GM12878 (cell line): ENCODE data around the gene GAB3. TPM values are rescaled to one million over a fixed set of nuclear protein-coding genes. Genes with fewer than 3 reads are reported as not detected.
"Not testable (repeated sequence)": the region's sequence is repeated elsewhere in the genome, so short reads cannot be mapped to it uniquely, and the experiment has no call there.

Experiments used
- ATAC-seq: fragments of 200-7000 bp; cut with Tn5 transposase; 3 replicates; pipeline ENCODE4 v1.9.1; 2020; ENCODE audit warnings: mild to moderate bottlenecking, moderate library complexity
- BruUV-seq: library from RNA; stranded (reverse); fragments of 400-500 nt; replicated peaks from 2 replicates; lab custom pipeline; 2021; lab: Mats Ljungman, UMichigan
- CTCF ChIA-PET: fragments of 300-600 bp; sonication (Branson Sonifier 250); formaldehyde crosslinking; extraction: SDS; loops from one replicate; lab custom pipeline; 2021; ENCODE audit warnings: inconsistent platforms; lab: Yijun Ruan, JAX
- POLR2A ChIA-PET: fragments of 350-600 bp; formaldehyde crosslinking; extraction: SDS; loops from one replicate; lab custom pipeline; 2021; ENCODE audit warnings: inconsistent platforms; lab: Charles Lee
- RAD21 ChIA-PET: fragments of 300-600 bp; sonication (Branson Sonifier 250); formaldehyde crosslinking; loops from one replicate; lab custom pipeline; 2023; ENCODE audit warnings: antibody characterized with exemption; ENCODE audit not compliant: unreplicated experiment; lab: Charles Lee
- SMC1A ChIA-PET: fragments of 300-600 bp; sonication (Branson Sonifier 250); formaldehyde crosslinking; loops from one replicate; lab custom pipeline; 2023; ENCODE audit not compliant: unreplicated experiment, uncharacterized antibody; lab: Charles Lee
- DNase-seq: peaks from one replicate; pipeline ENCODE4 v3.0.0-alpha.2; 2011; ENCODE audit warnings: low read depth, low spot score
- FAIRE-seq: peaks from 3 replicates; lab custom pipeline; 2011; peaks lifted over from hg19 to GRCh38; lab: Jason Lieb, UNC
- H2AFZ ChIP-seq: 2 replicates; pipeline ENCODE4 v1.6.0; 2011; ENCODE audit warnings: low read depth, low read length, control low read depth; ENCODE audit not compliant: control insufficient read depth
- H3K27ac ChIP-seq: 2 replicates; pipeline ENCODE4 v1.5.1; 2011; ENCODE audit warnings: control low read depth; ENCODE audit not compliant: control insufficient read depth, insufficient read depth
- H3K27me3 ChIP-seq, 2 experiments: replicated peaks in 1 of 2; 2 replicates each; pipeline versions ENCODE4 v1.6.0 to v1.6.1; 2011; ENCODE audit warnings: low read length in 1 of 2; ENCODE audit not compliant: control insufficient read depth in 2 of 2, insufficient read depth in 2 of 2
- H3K36me3 ChIP-seq, 2 experiments: 2 replicates each; pipeline ENCODE4 v1.5.1; 2011; ENCODE audit warnings: low read length in 1 of 2; ENCODE audit not compliant: control insufficient read depth in 2 of 2, insufficient read depth in 2 of 2
- H3K4me1 ChIP-seq: 2 replicates; pipeline ENCODE4 v1.6.1; 2011; ENCODE audit warnings: mild to moderate bottlenecking, low read length, moderate library complexity, mixed read lengths; ENCODE audit not compliant: control insufficient read depth, insufficient read depth
- H3K4me2 ChIP-seq: 2 replicates; pipeline ENCODE4 v1.6.0; 2011; ENCODE audit warnings: control low read depth; ENCODE audit not compliant: control insufficient read depth, insufficient read depth
- H3K4me3 ChIP-seq: fragments of 200-600 bp; sonication (generic); 2 replicates; pipeline ENCODE4 v1.5.1; 2016
- H3K79me2 ChIP-seq: 2 replicates; pipeline ENCODE4 v1.6.0; 2011; ENCODE audit warnings: low read length; ENCODE audit not compliant: control insufficient read depth, insufficient read depth
- H3K9ac ChIP-seq: 2 replicates; pipeline ENCODE4 v1.8.0; 2011; ENCODE audit warnings: low read length, control low read depth, mixed read lengths; ENCODE audit not compliant: control insufficient read depth, insufficient read depth
- H3K9me3 ChIP-seq: replicated peaks from 3 replicates; pipeline ENCODE4 v1.5.1; 2011; ENCODE audit warnings: mild to moderate bottlenecking, low read length; ENCODE audit not compliant: control insufficient read depth, insufficient read depth
- H4K20me1 ChIP-seq: 2 replicates; pipeline ENCODE4 v1.6.0; 2011; ENCODE audit not compliant: control insufficient read depth, insufficient read depth
- WGBS: methylation state at CpG from one replicate; pipeline ENCODE4 v1.1.6; 2016; ENCODE audit warnings: low lambda C conversion rate; ENCODE audit not compliant: insufficient replicate concordance, insufficient coverage; ENCODE audit errors: missing lambda C conversion rate; 5-methylcytosine and 5-hydroxymethylcytosine counted together
- in situ Hi-C: fragments of 300-500 bp; cut with MboI; formaldehyde crosslinking; loops from 9 replicates; pipeline ENCODE4 v1.14.3; 2018; ENCODE audit warnings: mixed read lengths
- intact Hi-C: fragments of 100-400 bp; cut with micrococcal nuclease; formaldehyde crosslinking; loops from one replicate; pipeline ENCODE4 v1.14.2; 2022; ENCODE audit not compliant: unreplicated experiment
- polyA plus RNA-seq, 11 experiments: library from polyadenylated mRNA; depleted of rRNA in 4 of 11; unstranded in 6 of 11; stranded (reverse) in 5 of 11; fragments of >200 nt; fragmentation: Nextera tagmentation in 4 of 11; fragmentation: Illumina TruSeq in 1 of 11; extraction: Ambion mirVana in 4 of 11; extraction: Trizol in 1 of 11; gene quantifications; 1 replicate in 1 of 11; 2 replicates in 10 of 11; pipeline versions ENCODE4 v1.2.1 to v1.2.3, GENCODE V29; 2011 to 2016; ENCODE audit warnings: inconsistent platforms in 2 of 11, missing spikeins in 2 of 11, low read depth in 1 of 11
- total RNA-seq, 4 experiments: library from RNA; depleted of rRNA in 3 of 4; stranded (reverse); fragments of >200 nt in 3 of 4; fragmentation: Illumina TruSeq in 1 of 4; extraction: Trizol in 1 of 4; gene quantifications; 2 replicates each; pipeline versions ENCODE4 v1.2.1 to v1.2.3, GENCODE V29; 2013 to 2021

The GAB3 gene
- total and polyA plus RNA-seq, 10 of the 15 experiments (the other 5 are each of a cell fraction or from before 2014, with no cell fraction given): 0.10 to 2.0 (median 0.85) TPM

DNA sequence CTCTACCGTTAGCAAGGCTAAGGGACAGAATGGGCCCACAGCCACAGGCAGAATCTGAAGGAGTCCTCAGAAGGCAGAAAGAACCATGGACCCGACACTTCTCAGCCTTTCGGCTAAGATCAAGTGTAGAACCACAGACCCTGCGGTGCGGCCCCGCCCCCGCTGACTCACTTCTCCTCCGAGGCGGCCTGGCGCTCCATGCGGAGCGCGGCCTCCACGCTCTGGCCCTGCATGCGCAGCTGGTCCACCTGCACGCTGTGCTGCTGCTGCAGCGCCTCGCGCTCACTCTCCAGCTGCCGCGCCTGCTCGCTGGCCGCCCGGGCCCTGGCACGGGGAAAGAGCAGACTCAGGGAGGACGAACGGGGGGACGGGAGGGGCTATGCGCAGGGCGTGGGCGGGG is 107.2 kb downstream of the GAB3 start:
- H3K27ac ChIP-seq, DNase-seq, H3K9ac ChIP-seq, H3K9me3 ChIP-seq, H3K4me2 ChIP-seq, H2AFZ ChIP-seq, in situ Hi-C loops, H4K20me1 ChIP-seq, FAIRE-seq, BruUV-seq, SMC1A ChIA-PET, H3K4me1 ChIP-seq, RAD21 ChIA-PET, CTCF ChIA-PET, intact Hi-C loops, H3K4me3 ChIP-seq, H3K36me3 ChIP-seq, H3K27me3 ChIP-seq, ATAC-seq, POLR2A ChIA-PET, H3K79me2 ChIP-seq: not testable (repeated sequence)
- WGBS: no CpG with 5 or more reads among the region's 31 CpGs

DNA sequence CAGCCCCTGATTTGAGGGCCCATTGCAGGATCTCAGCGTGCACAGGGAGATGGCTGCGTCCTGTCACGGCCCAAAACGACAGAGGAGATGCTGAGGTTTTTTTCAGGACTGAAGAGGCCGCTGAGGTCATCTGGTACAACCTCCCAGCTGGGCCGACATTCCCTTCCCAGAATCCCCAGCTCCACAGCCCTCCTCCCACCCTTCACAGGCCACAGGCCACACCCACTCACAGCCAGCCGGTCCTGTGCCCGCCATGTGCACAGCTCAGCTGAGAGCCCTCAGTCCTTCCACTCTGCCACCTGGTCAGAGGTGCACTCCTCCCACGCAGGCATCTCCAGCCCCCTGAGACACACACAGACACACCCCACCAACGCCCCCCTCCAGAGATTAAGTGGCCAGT is 109.1 kb downstream of the GAB3 start:
- SMC1A ChIA-PET, CTCF ChIA-PET, H3K27ac ChIP-seq, H4K20me1 ChIP-seq, H3K4me1 ChIP-seq, RAD21 ChIA-PET, POLR2A ChIA-PET, H3K27me3 ChIP-seq, BruUV-seq, DNase-seq, H2AFZ ChIP-seq, H3K9me3 ChIP-seq, in situ Hi-C loops, H3K9ac ChIP-seq, H3K36me3 ChIP-seq, H3K4me2 ChIP-seq, H3K79me2 ChIP-seq, ATAC-seq, intact Hi-C loops, H3K4me3 ChIP-seq, FAIRE-seq: not testable (repeated sequence)
- WGBS: no CpG with 5 or more reads among the region's 10 CpGs

DNA sequence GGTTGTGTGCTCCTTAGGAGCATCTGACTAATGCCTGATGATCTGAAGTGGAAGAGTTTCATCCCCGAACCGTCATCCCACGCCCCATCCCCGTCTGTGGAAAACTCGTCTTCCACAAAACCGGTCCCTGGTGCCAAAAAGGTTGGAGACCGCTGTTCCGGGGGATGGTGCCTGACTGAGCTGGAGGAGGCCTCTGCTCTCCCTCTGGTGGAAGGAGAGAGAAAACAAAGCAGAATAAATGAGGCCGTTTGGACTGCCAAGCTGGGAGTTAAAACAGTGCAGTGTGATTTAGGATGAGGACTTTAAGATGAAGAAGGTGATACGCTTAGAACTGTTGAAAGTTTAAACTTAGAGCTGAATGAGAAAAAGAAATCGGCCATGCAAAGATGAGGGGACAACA is 117.2 kb downstream of the GAB3 start:
- H3K27ac ChIP-seq, FAIRE-seq, intact Hi-C loops, POLR2A ChIA-PET, H3K9ac ChIP-seq, DNase-seq, H3K27me3 ChIP-seq, H3K79me2 ChIP-seq, H3K4me2 ChIP-seq, H3K9me3 ChIP-seq, SMC1A ChIA-PET, H3K4me3 ChIP-seq, BruUV-seq, RAD21 ChIA-PET, H3K36me3 ChIP-seq, H4K20me1 ChIP-seq, H3K4me1 ChIP-seq, H2AFZ ChIP-seq, ATAC-seq, in situ Hi-C loops, CTCF ChIA-PET: not testable (repeated sequence)
- WGBS: no CpG with 5 or more reads among the region's 11 CpGs

DNA sequence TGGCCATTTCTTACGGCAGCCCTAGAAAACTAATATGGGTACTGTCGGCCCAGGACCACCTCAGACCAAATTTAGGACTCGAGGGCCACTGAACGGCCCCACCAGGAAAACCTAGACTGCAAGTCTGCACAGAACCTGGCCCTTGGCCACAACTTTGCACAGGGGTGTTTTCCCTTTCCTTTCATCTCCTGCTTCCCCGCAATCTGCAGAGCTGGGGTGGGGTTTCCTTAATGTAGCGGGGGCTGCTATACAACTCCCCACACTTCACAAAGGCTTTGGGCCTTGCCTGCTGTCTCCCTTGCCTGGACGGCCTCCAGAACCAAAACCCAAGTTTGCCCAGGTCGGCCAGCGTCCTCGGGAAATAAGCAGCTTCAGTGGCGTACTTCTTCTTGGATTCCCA is 119.9 kb downstream of the GAB3 start:
- in situ Hi-C loops: not testable (repeated sequence)
- no CpG with 5 or more reads among the region's 11 CpGs for WGBS

More for the DNA sequence above, 119.9 kb downstream of the GAB3 start:
- DNase-seq, FAIRE-seq, H3K27me3 ChIP-seq, H3K27ac ChIP-seq, ATAC-seq, H3K9me3 ChIP-seq, RAD21 ChIA-PET, H3K4me2 ChIP-seq, BruUV-seq, H3K36me3 ChIP-seq, H4K20me1 ChIP-seq, POLR2A ChIA-PET, intact Hi-C loops, H3K79me2 ChIP-seq, SMC1A ChIA-PET, H3K4me3 ChIP-seq, H3K4me1 ChIP-seq, CTCF ChIA-PET, H3K9ac ChIP-seq, H2AFZ ChIP-seq: not testable (repeated sequence)
